Effector memory CD4-positive, alpha-beta T cell (primary cell): ENCODE data around the gene SIRPB2.

Experiments used
- DNase-seq, 3 donors: peaks; one replicate each; pipeline ENCODE4 v3.0.0-alpha.2; 2020
- H3K27ac ChIP-seq: 2 replicates; pipeline ENCODE4 v1.7.0; 2013; ENCODE audit warnings: mild to moderate bottlenecking, low read length, moderate library complexity; ENCODE audit not compliant: insufficient read depth, poor library complexity, severe bottlenecking
- H3K27me3 ChIP-seq: replicated peaks from 2 replicates; pipeline ENCODE4 v1.7.0; 2013; ENCODE audit warnings: mild to moderate bottlenecking, low read length; ENCODE audit not compliant: insufficient read depth, control insufficient read depth, poor library complexity, severe bottlenecking
- H3K36me3 ChIP-seq: 2 replicates; pipeline ENCODE4 v1.7.0; 2013; ENCODE audit warnings: mild to moderate bottlenecking, low read length, moderate library complexity; ENCODE audit not compliant: control insufficient read depth, insufficient read depth
- H3K4me1 ChIP-seq: 2 replicates; pipeline ENCODE4 v1.7.0; 2013; ENCODE audit warnings: low read length, mild to moderate bottlenecking; ENCODE audit not compliant: control insufficient read depth, insufficient read depth, poor library complexity, severe bottlenecking
- H3K4me3 ChIP-seq: 2 replicates; pipeline ENCODE4 v1.7.0; 2013; ENCODE audit warnings: low read length, low read depth, mild to moderate bottlenecking; ENCODE audit not compliant: insufficient read depth, poor library complexity, severe bottlenecking
- H3K9me3 ChIP-seq: 2 replicates; pipeline ENCODE4 v1.7.0; 2013; ENCODE audit warnings: mild to moderate bottlenecking, low read length, moderate library complexity; ENCODE audit not compliant: control insufficient read depth

Gene SIRPB2

DNA sequence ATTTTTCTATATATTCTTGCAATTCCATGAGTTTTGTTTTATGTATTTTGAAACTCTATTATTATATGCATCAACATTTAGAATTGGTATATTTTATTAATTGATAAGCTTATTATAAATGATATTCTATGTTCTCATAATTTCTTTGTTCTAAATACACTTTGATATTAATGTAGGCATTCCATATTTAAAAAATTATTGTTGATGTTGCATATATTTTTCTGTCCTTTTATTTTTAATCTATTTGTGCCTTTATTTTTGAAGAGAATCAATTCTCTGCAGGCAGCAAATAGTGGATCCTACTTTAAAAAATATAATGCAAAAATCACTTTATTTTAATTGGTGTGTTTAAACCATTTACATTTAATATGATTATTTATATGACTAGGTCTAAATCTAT is 36.7 kb upstream of the SIRPB2 start:
- Histone ChIP-seq H3K36me3 (no peaks in the 10 kb centered on the region), H3K27ac (no peak overlapping the region), H3K4me1 (no peaks in the 10 kb centered on the region), H3K9me3 (no peaks in the 10 kb centered on the region), H3K27me3 (no peaks in the 10 kb centered on the region), H3K4me3 (no peak overlapping the region)
- no peak for DNase-seq

DNA sequence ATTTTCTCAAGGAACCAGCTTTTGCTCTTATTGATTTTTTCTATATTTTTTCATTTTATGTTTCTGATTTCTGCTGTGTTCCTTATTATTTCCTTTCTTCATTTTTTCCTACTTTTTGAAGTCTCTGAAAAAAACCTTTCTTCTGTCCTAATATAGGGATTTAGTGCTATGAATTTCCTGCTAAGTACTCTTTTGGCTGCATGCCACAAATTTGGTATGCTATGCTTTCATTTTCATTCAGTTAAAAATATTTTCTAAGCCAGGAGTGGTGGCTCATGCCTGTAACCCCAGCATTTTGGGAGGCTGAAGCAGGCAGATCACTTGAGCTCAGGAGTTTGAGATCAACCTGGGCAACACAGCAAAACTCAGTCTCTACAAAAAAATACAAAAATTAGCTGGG is 35.7 kb upstream of the SIRPB2 start:
- Histone ChIP-seq H3K27me3 (no peaks in the 10 kb centered on the region), H3K27ac (no peak overlapping the region), H3K9me3 (no peaks in the 10 kb centered on the region), H3K4me3 (no peak overlapping the region), H3K4me1 (no peaks in the 10 kb centered on the region), H3K36me3 (no peaks in the 10 kb centered on the region)
- DNase-seq = no peak

- Histone ChIP-seq H3K27ac (no peak overlapping the region), H3K4me1 (no peaks in the 10 kb centered on the region), H3K27me3 (no peaks in the 10 kb centered on the region), H3K9me3 (no peaks in the 10 kb centered on the region), H3K36me3 (no peaks in the 10 kb centered on the region), H3K4me3 (no peak overlapping the region)
- no peak for DNase-seq
Observed at GRCh38 chr20:1526310-1526709, 35.1 kb upstream of the SIRPB2 start.

DNA sequence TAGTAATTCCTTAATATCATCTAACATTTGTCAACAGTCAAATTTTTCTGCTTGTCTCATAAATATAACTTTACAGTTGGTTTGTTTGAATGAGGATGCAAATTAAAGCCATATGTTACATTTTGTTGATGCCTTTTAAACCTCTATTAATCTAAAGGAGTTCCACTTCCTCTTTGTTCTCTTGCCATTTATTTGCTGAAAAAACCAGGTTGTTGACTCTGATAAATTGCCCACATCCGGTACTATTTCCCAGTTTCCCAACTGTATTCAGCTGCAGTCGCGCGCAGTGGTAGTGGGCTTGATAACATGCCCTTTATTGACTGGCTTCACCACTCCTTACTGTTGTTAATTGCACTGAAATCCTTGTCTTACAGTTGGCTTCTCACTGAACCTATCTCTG is 32.8 kb upstream of the SIRPB2 start:
- no peaks in the 10 kb centered on the region for H3K4me1 ChIP-seq
- no peak overlapping the region for H3K27ac ChIP-seq
- no peaks in the 10 kb centered on the region for H3K36me3 ChIP-seq
- no peaks in the 10 kb centered on the region for H3K9me3 ChIP-seq
- no peak for DNase-seq
- no peak overlapping the region for H3K4me3 ChIP-seq
- H3K27me3 ChIP-seq = no peaks in the 10 kb centered on the region

DNA sequence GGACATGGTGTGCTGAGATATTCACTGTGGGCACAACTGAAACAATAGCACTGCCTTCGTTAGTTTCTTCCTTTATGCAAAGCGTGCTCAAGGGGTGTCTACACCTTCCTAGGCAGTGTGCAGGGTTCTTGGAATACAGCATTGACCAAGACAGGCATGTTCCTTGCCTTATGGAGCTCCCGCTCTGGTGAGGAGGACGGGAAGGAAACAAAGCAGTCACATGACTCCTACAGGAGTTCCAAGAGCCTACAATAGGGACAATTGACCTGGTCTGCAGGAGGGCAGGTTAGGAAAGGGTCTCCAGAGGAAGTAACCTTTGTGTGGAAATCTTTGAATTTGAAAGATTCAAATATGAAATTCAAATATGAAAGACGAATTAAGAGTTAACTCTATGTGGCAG is 25.8 kb upstream of the SIRPB2 start:
- H3K36me3 ChIP-seq = no peaks in the 10 kb centered on the region
- H3K27ac ChIP-seq = no peak overlapping the region
- H3K4me3 ChIP-seq = no peak overlapping the region
- H3K9me3 ChIP-seq = no peaks in the 10 kb centered on the region
- H3K4me1 ChIP-seq = no peaks in the 10 kb centered on the region
- DNase-seq = no peak
- H3K27me3 ChIP-seq = no peaks in the 10 kb centered on the region

- Histone ChIP-seq H3K4me1 (no peaks in the 10 kb centered on the region), H3K27me3 (no peaks in the 10 kb centered on the region)
Observed at GRCh38 chr20:1513801-1514200, 22.6 kb upstream of the SIRPB2 start.

GRCh38 chr20:1509237-1509636 is 18.0 kb upstream of the SIRPB2 start:
- Histone ChIP-seq H3K36me3 (no peaks in the 10 kb centered on the region), H3K27ac (no peak overlapping the region), H3K27me3 (no peaks in the 10 kb centered on the region), H3K4me1 (no peaks in the 10 kb centered on the region), H3K9me3 (no peaks in the 10 kb centered on the region), H3K4me3 (no peak overlapping the region)
- DNase-seq = no peak

More at GRCh38 chr20:1513801-1514200, 22.6 kb upstream of the SIRPB2 start:
- Histone ChIP-seq H3K27ac (no peak overlapping the region), H3K36me3 (no peaks in the 10 kb centered on the region), H3K9me3 (no peaks in the 10 kb centered on the region), H3K4me3 (no peak overlapping the region)
- DNase-seq = no peak

- Histone ChIP-seq H3K4me3 (no peak overlapping the region), H3K27ac (no peak overlapping the region), H3K27me3 (no peaks in the 10 kb centered on the region), H3K9me3 (no peaks in the 10 kb centered on the region), H3K36me3 (no peaks in the 10 kb centered on the region), H3K4me1 (no peaks in the 10 kb centered on the region)
- no peak for DNase-seq
Observed at GRCh38 chr20:1508574-1508973, 17.4 kb upstream of the SIRPB2 start.

DNA sequence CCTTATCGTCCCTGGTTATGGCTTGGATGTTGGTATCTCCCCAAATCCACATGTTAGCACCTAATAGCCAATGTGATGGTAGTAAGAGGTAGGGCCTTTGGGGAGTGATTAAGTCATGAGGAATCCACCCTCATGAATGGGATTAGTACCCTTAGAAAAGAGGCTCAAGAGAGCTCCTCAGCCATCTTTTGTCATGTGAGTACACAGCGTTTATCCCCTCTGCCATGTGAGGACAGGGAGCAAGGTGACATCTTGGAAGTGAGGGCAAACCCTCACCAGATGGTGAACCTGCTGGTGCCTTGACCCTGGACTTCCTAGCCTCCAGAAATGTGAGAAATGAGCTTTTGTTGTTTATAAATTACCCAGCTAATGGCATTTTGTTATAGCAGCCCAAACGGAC is 16.1 kb upstream of the SIRPB2 start:
- DNase-seq = no peak
- H3K27ac ChIP-seq = no peak overlapping the region
- H3K4me1 ChIP-seq = no peaks in the 10 kb centered on the region
- no peaks in the 10 kb centered on the region for H3K36me3 ChIP-seq
- no peaks in the 10 kb centered on the region for H3K27me3 ChIP-seq
- H3K4me3 ChIP-seq = no peak overlapping the region
- no peaks in the 10 kb centered on the region for H3K9me3 ChIP-seq

GRCh38 chr20:1505871-1506270 is 14.7 kb upstream of the SIRPB2 start:
- H3K4me3 ChIP-seq = no peak overlapping the region

GRCh38 chr20:1505361-1505760 is 14.1 kb upstream of the SIRPB2 start:
- no peaks in the 10 kb centered on the region for H3K4me1 ChIP-seq

More at GRCh38 chr20:1505871-1506270, 14.7 kb upstream of the SIRPB2 start:
- Histone ChIP-seq H3K36me3 (no peaks in the 10 kb centered on the region), H3K27ac (no peak overlapping the region), H3K4me1 (no peaks in the 10 kb centered on the region), H3K9me3 (no peaks in the 10 kb centered on the region), H3K27me3 (no peaks in the 10 kb centered on the region)
- no peak for DNase-seq

More at GRCh38 chr20:1505361-1505760, 14.1 kb upstream of the SIRPB2 start:
- H3K27ac ChIP-seq = no peak overlapping the region
- H3K4me3 ChIP-seq = no peak overlapping the region
- no peaks in the 10 kb centered on the region for H3K27me3 ChIP-seq
- H3K36me3 ChIP-seq = no peaks in the 10 kb centered on the region
- no peak for DNase-seq
- H3K9me3 ChIP-seq = no peaks in the 10 kb centered on the region
